ENCODE results near the gene LHX4. TPM values are rescaled to one million over a fixed set of nuclear protein-coding genes. Genes with fewer than 3 reads are reported as not detected.

The LHX4 gene
- total and polyA plus RNA-seq, 2 of the 13 experiments (the other 11 are each of a cell fraction or from before 2014, with no cell fraction given), result 0.03 to 0.07 TPM

- TF ChIP-seq, protein P1, sequence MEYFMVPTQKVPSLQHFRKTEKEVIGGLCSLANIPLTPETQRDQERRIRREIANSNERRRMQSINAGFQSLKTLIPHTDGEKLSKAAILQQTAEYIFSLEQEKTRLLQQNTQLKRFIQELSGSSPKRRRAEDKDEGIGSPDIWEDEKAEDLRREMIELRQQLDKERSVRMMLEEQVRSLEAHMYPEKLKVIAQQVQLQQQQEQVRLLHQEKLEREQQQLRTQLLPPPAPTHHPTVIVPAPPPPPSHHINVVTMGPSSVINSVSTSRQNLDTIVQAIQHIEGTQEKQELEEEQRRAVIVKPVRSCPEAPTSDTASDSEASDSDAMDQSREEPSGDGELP (IDR thresholded peaks at IDR 0.05; ENCODE audit: borderline replicate concordance, low read depth), result no peak
- no peak for TF ChIP-seq SNAPC4 (CRISPR knock-in tag; IDR thresholded peaks at IDR 0.05)
- no peak for TF ChIP-seq ARNTL (CRISPR knock-in tag; IDR thresholded peaks at IDR 0.05)
- TF ChIP-seq ZNF121 (CRISPR knock-in tag; IDR thresholded peaks at IDR 0.05), result no peak
- no peak for TF ChIP-seq MLXIP (CRISPR knock-in tag; IDR thresholded peaks at IDR 0.05; ENCODE audit: borderline replicate concordance)
- TF ChIP-seq KMT2B (CRISPR knock-in tag; IDR thresholded peaks at IDR 0.05), result no peak
- no peak for TF ChIP-seq ZFYVE20 (CRISPR knock-in tag; IDR thresholded peaks at IDR 0.05; ENCODE audit: borderline replicate concordance, low read depth)
- TF ChIP-seq, protein P2, sequence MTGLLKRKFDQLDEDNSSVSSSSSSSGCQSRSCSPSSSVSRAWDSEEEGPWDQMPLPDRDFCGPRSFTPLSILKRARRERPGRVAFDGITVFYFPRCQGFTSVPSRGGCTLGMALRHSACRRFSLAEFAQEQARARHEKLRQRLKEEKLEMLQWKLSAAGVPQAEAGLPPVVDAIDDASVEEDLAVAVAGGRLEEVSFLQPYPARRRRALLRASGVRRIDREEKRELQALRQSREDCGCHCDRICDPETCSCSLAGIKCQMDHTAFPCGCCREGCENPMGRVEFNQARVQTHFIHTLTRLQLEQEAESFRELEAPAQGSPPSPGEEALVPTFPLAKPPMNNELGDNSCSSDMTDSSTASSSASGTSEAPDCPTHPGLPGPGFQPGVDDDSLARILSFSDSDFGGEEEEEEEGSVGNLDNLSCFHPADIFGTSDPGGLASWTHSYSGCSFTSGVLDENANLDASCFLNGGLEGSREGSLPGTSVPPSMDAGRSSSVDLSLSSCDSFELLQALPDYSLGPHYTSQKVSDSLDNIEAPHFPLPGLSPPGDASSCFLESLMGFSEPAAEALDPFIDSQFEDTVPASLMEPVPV (CRISPR knock-in tag; IDR thresholded peaks at IDR 0.05), result 0 out of 2 replicates have a peak, but pooled peaks have one; percentile 43
- no peak for TF ChIP-seq TGIF2 (CRISPR knock-in tag; IDR thresholded peaks at IDR 0.05)
- TF ChIP-seq RELA (CRISPR knock-in tag; IDR thresholded peaks at IDR 0.05), result no peak
- peak; percentile 49; the same call in 1 of the 2 replicates for TF ChIP-seq KDM5B (CRISPR knock-in tag; IDR thresholded peaks at IDR 0.05; ENCODE audit: borderline replicate concordance)
- no peak for TF ChIP-seq BORCS8-MEF2B (CRISPR knock-in tag; IDR thresholded peaks at IDR 0.05)
- TF ChIP-seq GATA4 (IDR thresholded peaks at IDR 0.05; ENCODE audit: borderline replicate concordance, low read depth), result no peak
- no peak for TF ChIP-seq SETDB1 (CRISPR knock-in tag; IDR thresholded peaks at IDR 0.05; ENCODE audit: borderline replicate concordance)
- no peak for TF ChIP-seq ZNF83 (CRISPR knock-in tag; IDR thresholded peaks at IDR 0.05; ENCODE audit: borderline replicate concordance)
- no peak for TF ChIP-seq TOPORS (CRISPR knock-in tag; IDR thresholded peaks at IDR 0.05)
- TF ChIP-seq PHB2 (IDR thresholded peaks at IDR 0.05; ENCODE audit: partially characterized antibody), result no peak
- no peak for TF ChIP-seq ZNF563 (CRISPR knock-in tag; IDR thresholded peaks at IDR 0.05)
- TF ChIP-seq TMF1 (CRISPR knock-in tag; IDR thresholded peaks at IDR 0.05; ENCODE audit: low read depth), result no peak
These were observed 23.8 kb downstream of the LHX4 start (continued) for GRCh38 chr1:180253585-180254495.
